Measurements from ENCODE around the gene ABHD2. TPM values are rescaled to one million over a fixed set of nuclear protein-coding genes. Genes with fewer than 3 reads are reported as not detected.
A peak's percentile ranks its signal among the peaks of the same experiment; 100 is the strongest.
"Not testable (repeated sequence)": the region's sequence is repeated elsewhere in the genome, so short reads cannot be mapped to it uniquely, and the experiment has no call there.

ABHD2 gene
- total and polyA plus RNA-seq, 4 donors: 11.7 to 200 (median 59.3) TPM

DNA sequence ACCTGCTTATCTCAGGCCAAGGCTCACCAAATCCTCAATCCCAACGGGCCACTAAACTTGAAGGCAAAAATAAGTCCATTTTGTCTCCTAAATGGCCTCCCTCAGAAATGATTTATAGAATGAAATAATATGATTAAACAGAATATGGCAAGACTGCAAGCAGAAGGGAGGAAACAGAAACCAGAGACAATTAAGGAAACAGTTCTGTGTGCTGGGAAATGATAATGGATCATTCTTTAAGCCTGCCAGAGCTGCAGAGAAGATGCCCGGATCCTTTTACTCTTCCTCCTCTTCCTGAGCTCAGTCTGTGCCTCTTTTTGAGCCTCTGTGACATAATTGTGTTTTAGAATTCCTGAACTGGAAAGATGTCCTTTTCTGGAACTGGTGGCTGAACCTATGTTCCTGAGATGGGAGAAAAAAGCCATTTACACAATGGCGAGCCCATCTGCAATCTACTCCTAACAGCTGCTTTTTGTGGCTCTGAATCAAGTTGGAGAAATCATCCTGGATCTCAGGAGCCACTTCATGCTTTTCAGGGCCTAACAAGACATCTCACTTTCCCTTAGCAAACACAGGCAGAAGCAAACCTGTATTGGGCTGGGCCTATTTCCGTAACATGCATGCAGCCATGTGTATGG, 2.8 kb upstream of the ABHD2 start:
- DNase-seq (no peak), ATAC-seq (ENCODE audit: insufficient read depth, low FRiP score) (no peak)
- WGBS, 2 donors: 55 to 71% methylated on average over 4 of the region's 4 CpGs
- Histone ChIP-seq H3K27me3 (ENCODE audit: control insufficient read depth in 3 of 3, insufficient read depth in 3 of 3, low read length in 2 of 3) (no peaks in the 10 kb centered on the region), H3K27ac (ENCODE audit: low read depth in 1 of 2, low read length in 1 of 2) (peak overlapping the region; percentile 10 to 33), H3K4me1 (ENCODE audit: control insufficient read depth in 5 of 5, insufficient read depth in 5 of 5, low read length in 5 of 5) (peaks cover 6 to 16% (median 10%) of the 10 kb centered on the region in 5 donors), H3K9me3 (ENCODE audit: control insufficient read depth in 4 of 4, insufficient read depth in 3 of 4, low read length in 3 of 4) (peaks cover 0 to 2% (median 0%) of the 10 kb centered on the region in 4 donors), H3K36me3 (ENCODE audit: control insufficient read depth in 4 of 4, insufficient read depth in 4 of 4, low read length in 4 of 4) (no peaks in the 10 kb centered on the region), H3K9ac (ENCODE audit: insufficient read depth in 1 of 2, low read length in 2 of 2) (no peak overlapping the region), H3K4me3 (no peak overlapping the region)
- TF ChIP-seq, protein P1, sequence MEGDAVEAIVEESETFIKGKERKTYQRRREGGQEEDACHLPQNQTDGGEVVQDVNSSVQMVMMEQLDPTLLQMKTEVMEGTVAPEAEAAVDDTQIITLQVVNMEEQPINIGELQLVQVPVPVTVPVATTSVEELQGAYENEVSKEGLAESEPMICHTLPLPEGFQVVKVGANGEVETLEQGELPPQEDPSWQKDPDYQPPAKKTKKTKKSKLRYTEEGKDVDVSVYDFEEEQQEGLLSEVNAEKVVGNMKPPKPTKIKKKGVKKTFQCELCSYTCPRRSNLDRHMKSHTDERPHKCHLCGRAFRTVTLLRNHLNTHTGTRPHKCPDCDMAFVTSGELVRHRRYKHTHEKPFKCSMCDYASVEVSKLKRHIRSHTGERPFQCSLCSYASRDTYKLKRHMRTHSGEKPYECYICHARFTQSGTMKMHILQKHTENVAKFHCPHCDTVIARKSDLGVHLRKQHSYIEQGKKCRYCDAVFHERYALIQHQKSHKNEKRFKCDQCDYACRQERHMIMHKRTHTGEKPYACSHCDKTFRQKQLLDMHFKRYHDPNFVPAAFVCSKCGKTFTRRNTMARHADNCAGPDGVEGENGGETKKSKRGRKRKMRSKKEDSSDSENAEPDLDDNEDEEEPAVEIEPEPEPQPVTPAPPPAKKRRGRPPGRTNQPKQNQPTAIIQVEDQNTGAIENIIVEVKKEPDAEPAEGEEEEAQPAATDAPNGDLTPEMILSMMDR (IDR thresholded peaks at IDR 0.05; ENCODE audit: control extremely low read depth, extremely low read depth): no peak

DNA sequence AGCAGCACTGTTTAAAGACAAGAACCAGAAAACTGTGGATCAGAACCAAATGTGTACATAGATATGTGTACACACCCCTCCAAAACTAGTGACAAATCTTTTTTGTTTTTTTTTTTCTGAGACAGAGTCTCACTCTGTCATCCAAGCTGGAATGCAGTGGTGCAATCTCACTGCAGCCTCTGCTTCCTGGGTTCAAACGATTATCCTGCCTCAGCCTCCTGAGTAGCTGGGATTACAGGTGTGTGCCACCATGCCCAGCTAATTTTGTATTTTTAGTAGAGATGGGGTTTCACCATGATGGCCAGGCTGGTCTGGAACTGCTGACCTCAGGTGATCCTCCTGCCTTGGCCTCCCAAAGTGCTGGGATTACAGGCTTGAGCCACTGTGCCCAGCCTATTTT, 2.3 kb upstream of the ABHD2 start:
- peak overlapping the region; percentile 10 to 33 for H3K27ac ChIP-seq (ENCODE audit: low read depth in 1 of 2, low read length in 1 of 2)

DNA sequence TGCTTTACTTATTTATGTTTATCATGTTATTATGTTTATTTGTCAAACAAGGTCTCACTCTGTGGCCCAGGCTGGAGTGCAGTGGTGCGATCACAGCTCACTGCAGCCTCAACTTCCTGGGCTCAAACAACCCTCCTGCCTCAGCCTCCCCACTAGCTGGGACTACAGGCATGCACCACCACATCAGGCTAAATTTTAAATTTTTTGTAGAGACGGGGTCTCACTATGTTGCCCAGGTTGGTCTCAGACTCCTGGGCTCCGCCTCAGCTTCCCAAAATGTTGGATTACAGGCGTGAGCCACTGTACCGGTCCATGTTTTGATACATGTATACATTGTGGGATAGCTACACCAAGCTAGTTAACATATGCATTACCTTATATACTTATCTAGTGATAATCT, 1.9 kb upstream of the ABHD2 start:
- WGBS, 2 donors: 97 to 98% methylated on average over 5 of the region's 5 CpGs
- H3K36me3 ChIP-seq (ENCODE audit: control insufficient read depth in 4 of 4, insufficient read depth in 4 of 4, low read length in 4 of 4); H3K27me3 ChIP-seq (ENCODE audit: control insufficient read depth in 3 of 3, insufficient read depth in 3 of 3, low read length in 2 of 3); ATAC-seq (ENCODE audit: insufficient read depth, low FRiP score); H3K4me3 ChIP-seq; H3K9me3 ChIP-seq (ENCODE audit: control insufficient read depth in 4 of 4, insufficient read depth in 3 of 4, low read length in 3 of 4); DNase-seq; H3K9ac ChIP-seq (ENCODE audit: insufficient read depth in 1 of 2, low read length in 2 of 2): not testable (repeated sequence)
- Histone ChIP-seq H3K4me1 (ENCODE audit: control insufficient read depth in 5 of 5, insufficient read depth in 5 of 5, low read length in 5 of 5) (peaks cover 9 to 26% (median 16%) of the 10 kb centered on the region in 5 donors), H3K27ac (ENCODE audit: low read depth in 1 of 2, low read length in 1 of 2) (peak overlapping the region in 1 of 2 donors; percentile 85)

More for the DNA sequence above, 2.3 kb upstream of the ABHD2 start:
- 59 to 86% methylated on average over 1 of the region's 1 CpG for WGBS, 2 donors
- not testable (repeated sequence) for H3K27me3 ChIP-seq (ENCODE audit: control insufficient read depth in 3 of 3, insufficient read depth in 3 of 3, low read length in 2 of 3); H3K4me3 ChIP-seq; H3K9me3 ChIP-seq (ENCODE audit: control insufficient read depth in 4 of 4, insufficient read depth in 3 of 4, low read length in 3 of 4); ATAC-seq (ENCODE audit: insufficient read depth, low FRiP score); H3K9ac ChIP-seq (ENCODE audit: insufficient read depth in 1 of 2, low read length in 2 of 2); DNase-seq; H3K36me3 ChIP-seq (ENCODE audit: control insufficient read depth in 4 of 4, insufficient read depth in 4 of 4, low read length in 4 of 4)
- peaks cover 9 to 22% (median 12%) of the 10 kb centered on the region in 5 donors for H3K4me1 ChIP-seq (ENCODE audit: control insufficient read depth in 5 of 5, insufficient read depth in 5 of 5, low read length in 5 of 5)

DNA sequence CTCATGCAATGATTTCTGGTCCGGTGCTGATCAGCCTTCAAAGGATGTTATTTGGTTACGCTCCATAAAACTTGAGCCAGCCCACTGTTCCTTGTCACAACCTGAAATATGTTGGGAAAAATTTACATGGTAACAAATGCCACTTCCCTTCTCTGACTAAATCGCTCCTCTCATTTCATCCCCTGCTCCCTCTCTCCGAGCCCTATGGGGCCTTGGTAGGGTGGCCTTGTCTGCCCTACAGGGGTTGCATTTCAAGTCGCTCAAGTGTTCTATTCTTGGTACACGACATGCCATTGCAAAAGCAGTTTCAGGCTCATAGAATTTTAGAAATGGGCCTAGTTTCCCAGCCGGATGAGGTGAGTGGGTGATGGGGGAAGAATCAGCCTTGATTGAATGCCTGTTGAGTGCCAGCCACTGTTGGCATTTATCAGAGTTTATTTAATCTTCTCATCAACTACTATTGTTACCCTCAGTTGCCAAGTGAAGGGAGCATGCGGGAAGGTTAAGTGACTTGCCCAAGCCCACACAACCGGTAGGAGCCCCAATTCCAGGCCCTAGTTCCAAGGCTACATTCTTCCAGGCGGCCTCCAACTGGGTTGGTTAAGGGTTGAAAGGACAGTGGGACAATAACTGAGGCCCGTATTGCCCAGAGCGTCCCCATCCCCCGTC, 961 bp upstream of the ABHD2 start:
- Histone ChIP-seq H3K4me3 (peak overlapping the region; percentile 35), H3K27me3 (ENCODE audit: control insufficient read depth in 3 of 3, insufficient read depth in 3 of 3, low read length in 2 of 3) (no peaks in the 10 kb centered on the region), H3K4me1 (ENCODE audit: control insufficient read depth in 5 of 5, insufficient read depth in 5 of 5, low read length in 5 of 5) (peaks cover 9 to 35% (median 23%) of the 10 kb centered on the region in 5 donors), H3K9ac (ENCODE audit: insufficient read depth in 1 of 2, low read length in 2 of 2) (peak overlapping the region; percentile 48 to 90), H3K36me3 (ENCODE audit: control insufficient read depth in 4 of 4, insufficient read depth in 4 of 4, low read length in 4 of 4) (no peaks in the 10 kb centered on the region), H3K27ac (ENCODE audit: low read depth in 1 of 2, low read length in 1 of 2) (peak overlapping the region; percentile 85 to 88), H3K9me3 (ENCODE audit: control insufficient read depth in 4 of 4, insufficient read depth in 3 of 4, low read length in 3 of 4) (peaks cover 0 to 2% (median 0%) of the 10 kb centered on the region in 4 donors)
- 63 to 64% methylated on average over 13 of the region's 13 CpGs for WGBS, 2 donors
- DNase-seq: no peak
- ATAC-seq (ENCODE audit: insufficient read depth, low FRiP score): no peak
- TF ChIP-seq, protein P1 (IDR thresholded peaks at IDR 0.05; ENCODE audit: control extremely low read depth, extremely low read depth): no peak

Measured in lung (tissue), 12 donors.